GM21381 (cell line): ENCODE measurements around the gene ABCD4.

ENCODE experiments used
- ATAC-seq: cut with Tn5 transposase; IDR thresholded peaks from one replicate; pipeline ENCODE4 v1.9.1; 2021; ENCODE audit warnings: mild to moderate bottlenecking, moderate library complexity; ENCODE audit not compliant: unreplicated experiment

The ABCD4 gene

DNA sequence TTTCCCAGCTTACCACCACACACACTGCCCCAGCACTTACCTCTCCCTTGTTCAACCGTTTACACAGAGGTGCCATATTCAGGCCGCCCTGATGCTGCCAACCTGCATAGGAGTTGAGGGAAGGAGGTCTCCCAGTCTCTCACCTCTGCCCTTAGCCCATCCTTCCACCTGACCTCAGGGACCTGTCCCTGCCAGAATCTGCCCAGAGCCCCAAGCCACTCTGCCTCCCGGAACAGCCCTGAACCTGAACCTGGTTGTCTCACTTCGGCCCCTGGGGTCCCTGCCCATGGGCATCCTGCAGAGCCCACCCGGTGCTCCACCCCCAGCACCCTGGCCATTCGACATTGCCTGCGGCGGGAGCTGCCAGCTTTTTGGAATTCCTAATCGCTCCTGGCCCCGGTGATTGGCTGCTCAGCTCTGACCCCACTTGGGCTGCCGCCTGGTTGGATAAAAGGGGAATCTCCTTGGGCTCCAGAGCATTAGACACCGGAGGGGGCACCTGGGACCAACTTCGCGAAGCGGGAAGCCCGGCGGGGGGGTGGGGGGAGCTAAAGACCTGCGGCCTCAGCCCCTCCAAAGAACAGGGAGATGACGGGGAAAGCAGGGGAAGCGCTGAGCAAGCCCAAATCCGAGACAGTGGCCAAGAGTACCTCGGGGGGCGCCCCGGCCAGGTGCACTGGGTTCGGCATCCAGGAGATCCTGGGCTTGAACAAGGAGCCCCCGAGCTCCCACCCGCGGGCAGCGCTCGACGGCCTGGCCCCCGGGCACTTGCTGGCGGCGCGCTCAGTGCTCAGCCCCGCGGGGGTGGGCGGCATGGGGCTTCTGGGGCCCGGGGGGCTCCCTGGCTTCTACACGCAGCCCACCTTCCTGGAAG, 63.5 kb downstream of the ABCD4 start, which contains the start of gene VSX2:
Gene VSX2, plus strand, starts transcription at position 476 of the 874 bp plus-strand sequence. Its CDS starts 113 bp downstream, at position 589.
- ATAC-seq, result no peak

- no peak for ATAC-seq
These were observed 65.3 kb downstream of the ABCD4 start for GRCh38 chr14:74237441-74237840.
